HG03196 (cell line): Measurements from ENCODE around the gene CMTM8.

Source experiments
- ATAC-seq: cut with Tn5 transposase; IDR thresholded peaks from one replicate; pipeline ENCODE4 v1.9.1; 2021; ENCODE audit not compliant: unreplicated experiment

Gene CMTM8

DNA sequence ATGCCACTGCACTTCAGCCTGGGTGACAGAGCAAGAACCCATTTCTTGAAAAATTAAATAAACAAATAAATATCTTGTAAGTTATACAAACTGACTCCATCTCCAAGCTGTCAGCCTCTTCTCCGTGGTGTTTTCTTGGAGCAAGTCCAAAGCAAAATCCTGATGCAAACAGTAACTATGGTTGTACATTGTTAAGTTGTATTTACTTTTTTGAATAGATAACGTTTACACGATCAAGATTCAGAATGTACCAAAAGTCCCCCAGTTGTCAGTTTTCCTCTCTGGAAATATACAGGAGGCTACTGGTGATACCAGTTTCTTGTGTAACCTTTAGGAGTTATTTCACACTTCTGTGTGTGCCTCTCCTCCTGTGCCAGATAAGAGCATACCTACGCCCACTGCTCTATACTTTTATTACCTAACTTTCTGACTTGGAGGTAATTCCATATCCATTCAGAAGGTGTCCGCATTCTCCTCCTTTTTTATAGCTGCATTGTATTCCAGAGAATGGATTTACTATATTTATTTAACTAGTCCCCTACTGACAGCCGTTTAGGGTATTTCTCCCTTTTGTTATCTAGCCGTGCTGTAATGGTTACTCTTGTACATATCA lies 167.3 kb downstream of the CMTM8 start:
- no peak for ATAC-seq

DNA sequence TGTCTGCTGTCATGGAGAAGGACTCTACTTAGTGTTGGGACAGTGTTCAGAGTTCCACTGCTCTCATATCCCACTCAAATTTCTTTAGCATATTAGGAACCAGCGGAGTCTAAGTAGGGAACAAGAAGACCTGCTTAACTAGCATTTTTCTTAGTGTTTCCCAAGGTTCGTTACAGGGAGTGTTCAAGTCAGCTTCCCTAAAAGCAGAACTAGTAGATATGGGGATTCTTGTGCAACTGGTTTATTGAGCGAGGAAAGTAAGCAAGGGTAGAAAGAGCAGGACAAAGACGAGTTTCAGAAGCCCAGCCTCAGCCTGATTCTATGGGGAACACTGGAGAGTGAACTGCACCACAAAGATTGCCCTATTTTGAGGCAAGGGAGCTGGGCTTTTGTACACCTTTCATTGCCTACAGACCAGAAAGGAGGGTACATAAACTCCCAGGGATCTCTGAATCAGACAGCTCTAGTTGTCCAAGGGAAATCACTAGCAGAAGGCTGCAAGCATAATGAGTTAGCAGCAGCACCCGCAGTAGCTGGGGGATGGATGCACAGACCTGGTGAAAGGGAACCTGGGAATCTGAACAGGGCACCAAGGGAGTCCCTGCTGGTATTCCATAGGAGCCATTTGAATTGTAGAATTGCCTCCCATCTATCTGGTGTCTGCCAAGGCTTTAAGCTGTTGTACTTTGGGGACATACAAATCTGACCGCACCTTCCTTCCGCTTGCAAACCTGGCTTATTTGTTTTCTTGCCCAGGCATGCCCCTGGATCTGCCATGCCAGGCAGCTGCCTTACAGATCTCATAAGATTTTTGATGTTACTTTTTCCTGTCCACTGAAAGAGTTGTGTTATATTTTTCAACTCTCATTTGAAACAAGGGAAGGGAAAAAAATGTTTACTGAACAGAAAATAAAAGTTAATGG lies 168.3 kb downstream of the CMTM8 start:
- ATAC-seq: no peak

DNA sequence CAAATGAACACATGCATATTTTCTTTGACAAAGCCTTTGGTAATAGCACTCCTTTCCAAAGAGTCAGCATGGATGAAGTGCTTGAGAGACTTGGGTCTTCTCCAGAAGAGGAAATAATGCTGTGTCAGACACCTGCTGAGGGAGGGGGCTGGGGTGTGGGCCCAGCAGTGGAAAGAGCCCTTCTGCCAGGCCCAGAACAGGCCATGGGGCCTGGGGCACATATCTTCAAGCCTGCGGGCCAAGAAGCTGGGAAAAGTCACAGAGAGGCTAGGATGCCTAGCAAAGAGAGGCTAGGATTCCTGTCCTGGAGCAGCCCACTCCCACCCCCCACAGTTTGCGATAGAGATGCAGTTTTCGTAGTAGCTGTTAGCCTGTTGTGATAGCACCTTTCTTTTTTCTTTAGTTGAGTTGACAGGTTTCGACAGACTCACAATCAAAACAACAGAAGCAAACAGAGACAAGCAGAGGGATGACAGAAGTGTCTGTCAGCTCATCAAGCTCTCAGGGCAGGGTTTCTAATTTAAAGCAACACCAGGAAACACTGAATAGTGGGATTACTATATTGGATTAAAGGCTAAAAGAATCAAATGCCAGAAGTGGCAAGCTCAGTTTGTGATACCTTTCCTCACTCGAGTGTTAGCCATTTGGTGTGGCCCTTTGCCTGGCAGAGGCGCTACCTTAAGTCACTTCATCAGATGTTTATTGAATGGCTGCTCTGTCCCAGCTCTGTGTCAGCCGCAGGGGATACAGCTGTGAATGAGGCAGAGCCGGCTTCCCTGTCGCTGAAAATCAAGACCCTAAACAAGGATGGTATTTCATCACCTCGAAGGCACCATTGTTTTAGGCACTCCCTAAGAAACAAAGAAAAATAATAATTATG lies 172.1 kb downstream of the CMTM8 start:
- no peak for ATAC-seq

DNA sequence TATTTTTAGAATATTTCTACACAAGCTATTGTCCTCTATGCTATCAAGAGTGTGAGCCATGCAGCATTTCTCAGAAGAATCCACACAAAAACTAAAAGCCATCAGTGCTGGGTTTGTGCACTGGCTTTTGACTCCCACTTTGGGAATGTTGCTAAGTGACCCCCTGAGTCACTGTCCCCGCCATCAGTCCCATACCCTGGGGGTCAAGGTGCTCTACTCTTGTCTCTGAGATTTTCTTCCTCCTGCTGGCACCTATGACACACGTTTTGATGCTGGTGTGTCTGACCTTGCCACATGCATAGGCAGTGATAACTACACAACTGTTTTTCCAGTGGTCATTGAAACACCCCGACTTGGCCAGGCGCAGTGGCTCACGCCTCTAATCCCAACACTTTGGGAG lies 173.0 kb downstream of the CMTM8 start:
- ATAC-seq: no peak

DNA sequence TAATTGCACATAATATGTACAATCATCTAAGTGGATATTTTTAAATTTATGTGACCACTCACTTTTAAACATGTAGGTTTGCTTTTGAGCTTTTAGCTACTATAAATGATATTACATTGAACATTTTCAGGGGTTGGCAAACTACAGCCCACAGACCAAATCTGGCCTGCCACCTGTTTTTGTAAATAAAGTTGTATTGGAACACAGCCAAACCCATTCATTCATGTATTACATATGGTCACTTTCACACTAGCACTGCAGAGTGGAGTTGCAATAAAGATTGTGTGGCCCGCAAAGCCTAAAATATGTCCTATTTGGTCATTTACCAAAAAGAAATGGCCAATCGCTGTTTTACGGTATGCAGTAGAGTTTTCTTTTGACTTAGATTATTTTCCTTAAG lies 174.4 kb downstream of the CMTM8 start:
- ATAC-seq: no peak

DNA sequence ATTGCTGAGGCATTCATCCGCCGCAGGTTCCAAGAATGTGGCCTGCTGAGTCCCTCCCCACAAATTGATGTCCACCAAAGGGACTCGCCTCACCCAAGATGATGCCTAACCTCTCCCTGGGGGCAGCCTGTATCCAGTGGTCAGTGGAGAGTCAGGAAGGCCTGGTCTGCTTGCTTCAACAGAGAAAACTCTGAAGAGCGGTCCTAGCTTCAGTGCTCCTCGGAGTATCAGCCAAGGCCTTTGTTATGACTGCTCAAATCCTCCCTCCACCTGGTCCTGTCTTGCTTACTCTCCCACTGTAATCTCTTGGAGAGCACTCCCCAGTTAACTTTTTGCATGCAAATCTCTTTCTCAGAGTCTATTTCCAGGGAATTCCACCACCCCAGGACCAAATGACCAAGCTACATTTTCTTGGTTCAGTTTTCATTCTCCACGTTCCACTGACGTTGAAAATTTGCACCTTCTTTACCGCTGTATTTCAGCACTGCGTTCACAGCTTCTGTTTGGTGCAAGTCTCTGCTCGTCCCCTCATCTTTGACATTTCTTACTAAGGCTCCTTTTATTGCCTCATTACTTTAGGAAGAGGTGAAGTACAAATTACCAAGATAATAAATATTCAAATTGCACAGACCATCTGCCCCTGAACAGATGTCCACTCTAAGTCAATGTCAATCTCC lies 175.5 kb downstream of the CMTM8 start:
- no peak for ATAC-seq

DNA sequence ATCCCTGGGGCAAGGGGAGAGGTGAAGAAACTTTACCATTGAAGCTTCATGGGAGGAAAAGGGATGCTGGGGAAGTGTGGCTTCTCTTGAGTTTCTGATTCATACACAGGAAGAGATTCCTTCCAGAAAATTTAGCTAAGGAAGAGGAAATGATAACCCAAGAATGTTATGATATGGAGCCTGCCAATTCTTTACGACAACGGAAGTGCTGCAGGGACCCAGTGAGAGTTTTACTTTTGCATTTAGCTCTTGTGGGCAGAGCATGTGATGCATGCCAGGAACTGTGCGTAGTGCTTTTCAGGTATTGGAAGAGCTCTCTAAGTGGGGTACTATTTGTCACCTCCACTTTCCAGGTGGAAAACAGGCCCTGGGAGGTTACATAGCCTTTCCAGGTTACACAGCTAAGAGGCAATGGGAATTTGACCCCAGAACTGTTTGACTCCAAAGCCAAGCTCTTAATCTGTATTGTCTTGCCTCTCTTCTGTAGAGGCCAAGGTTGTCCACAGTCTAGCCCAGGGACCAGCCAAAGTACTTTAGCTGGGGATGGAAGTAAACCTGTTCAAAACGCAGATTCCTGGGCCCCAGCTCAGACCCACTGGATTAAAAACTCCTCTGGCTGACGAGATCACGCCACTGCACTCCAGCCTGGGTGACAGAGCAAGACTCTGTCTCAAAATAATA lies 176.2 kb downstream of the CMTM8 start:
- peak; percentile 77 for ATAC-seq

DNA sequence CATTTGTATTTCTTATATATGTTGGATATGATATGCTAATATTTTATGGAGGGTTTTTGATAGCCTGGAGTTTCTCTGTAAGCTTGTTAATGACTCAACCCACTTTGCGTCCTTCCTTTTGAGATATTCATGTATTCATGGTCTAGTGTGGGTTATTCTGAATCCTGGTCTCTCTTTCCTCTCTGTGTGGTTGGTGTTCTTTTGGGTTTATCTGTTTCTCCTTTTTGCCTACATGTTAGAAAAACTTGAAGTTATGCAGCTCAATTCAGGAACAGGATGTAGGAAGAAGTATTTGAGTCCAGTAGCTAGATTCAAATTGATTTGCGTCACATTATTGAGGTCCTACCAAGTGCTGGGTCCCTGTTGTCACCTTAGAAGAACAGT lies 181.3 kb downstream of the CMTM8 start:
- ATAC-seq: no peak
